Activated effector memory CD4-positive, alpha-beta T cell treated with anti-CD3 and anti-CD28 coated beads, Interleukin-2, amount 50 U/mL, for 16 hours (primary cell): Measurements from ENCODE around the gene ANXA6.
"Not testable (repeated sequence)": the region's sequence is repeated elsewhere in the genome, so short reads cannot be mapped to it uniquely, and the experiment has no call there.

Experiments
- DNase-seq: peaks from one replicate; pipeline ENCODE4 v3.0.0-alpha.2; 2020

ANXA6 gene

DNA sequence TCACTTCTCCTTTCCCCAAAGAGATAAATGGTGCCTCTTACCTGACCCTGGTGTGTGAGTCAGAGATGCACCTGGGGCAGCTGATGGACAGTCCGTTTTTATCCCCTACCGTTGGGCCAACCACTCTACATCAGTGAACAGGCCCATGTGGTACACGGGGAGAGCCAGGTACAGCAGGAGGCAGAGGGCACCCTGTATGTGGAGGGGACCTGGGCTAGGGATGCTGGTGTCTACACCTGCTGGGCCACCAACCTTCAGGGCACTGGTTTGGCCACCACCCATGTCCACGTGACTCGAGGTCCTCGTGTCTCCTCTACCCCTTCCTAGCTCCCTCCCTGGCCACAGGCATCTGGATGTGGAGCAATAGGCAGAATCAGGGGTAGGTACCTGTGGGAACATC, 22.7 kb upstream of the ANXA6 start:
- no peak for DNase-seq

- no peak for DNase-seq
Observed at GRCh38 chr5:151179489-151179840, 21.9 kb upstream of the ANXA6 start.

DNA sequence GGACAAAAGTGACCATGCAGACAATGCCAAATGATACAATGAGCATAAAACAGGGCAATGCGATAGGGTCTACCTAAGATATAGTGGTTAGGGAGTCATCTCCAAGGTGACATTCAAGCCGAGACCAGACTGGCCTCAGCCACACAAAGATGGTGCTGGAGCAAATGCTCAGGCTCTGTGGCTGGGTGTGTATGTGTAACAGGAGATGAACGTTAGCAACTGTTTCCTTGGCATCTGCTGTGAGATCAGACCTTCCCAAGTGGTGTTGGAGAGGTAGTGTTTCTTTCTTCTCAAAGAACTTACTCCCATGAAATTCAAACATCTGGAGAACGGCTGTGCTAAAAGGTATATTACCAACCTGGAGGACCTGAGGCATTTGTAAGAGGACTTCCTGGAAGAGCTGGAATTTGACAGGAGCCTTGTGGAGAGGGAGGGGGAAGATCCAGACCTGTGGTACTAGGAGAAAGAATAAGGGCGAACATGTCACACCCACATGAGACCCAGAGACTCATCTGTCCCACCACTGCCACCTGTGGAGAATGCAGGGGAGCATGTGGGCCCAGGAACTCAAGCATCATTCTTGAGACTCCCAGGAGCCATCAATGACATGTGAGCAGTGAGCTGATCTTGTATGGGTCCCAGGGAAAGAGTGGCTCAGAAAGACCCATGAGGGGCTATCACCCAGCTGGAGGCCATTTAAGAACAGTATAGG, 21.4 kb upstream of the ANXA6 start:
- no peak for DNase-seq

- no peak for DNase-seq
Observed at GRCh38 chr5:151178372-151178771, 20.8 kb upstream of the ANXA6 start.

DNA sequence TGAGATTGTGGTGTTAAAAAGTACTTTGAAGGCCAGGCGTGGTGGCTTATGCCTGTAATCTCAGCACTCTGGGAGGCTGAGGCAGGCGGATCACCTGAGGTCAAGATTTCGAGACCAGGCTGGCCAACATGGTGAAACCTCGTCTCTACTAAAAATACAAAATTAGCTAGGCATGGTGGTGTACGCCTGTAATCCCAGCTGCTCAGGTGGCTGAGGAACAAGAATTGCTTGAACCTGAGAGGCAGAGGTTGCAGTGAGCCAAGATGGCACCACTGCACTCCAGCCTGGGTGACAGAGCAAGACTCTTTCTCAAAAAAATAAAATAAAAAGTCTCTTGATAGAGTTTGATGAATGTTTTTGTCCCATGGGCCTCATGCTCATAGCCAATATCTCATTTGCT, 18.7 kb upstream of the ANXA6 start:
- DNase-seq, result not testable (repeated sequence)

DNA sequence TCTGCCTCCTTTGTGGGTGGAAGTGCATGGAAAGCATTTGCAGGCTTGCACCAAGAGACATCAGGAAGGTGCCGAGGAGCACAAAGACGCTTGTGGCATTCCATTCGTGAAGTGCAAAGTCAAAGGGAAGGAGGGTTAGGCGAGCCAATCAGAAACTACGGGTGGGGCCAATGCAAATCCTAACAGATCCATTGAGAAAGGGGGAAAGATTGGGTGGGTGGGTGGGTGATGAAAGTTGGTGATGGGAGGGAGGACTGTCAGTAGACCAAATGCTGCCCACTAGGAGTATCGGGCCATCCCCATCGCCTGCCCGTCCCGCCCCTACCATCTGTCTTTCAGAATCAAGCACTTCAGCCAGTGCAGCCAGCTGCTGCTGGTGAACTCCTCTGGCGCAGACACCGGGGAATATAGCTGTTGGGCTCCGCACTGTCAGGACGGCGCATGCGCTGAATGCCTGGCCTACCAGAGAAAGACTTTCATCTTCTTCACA, 17.1 kb upstream of the ANXA6 start:
- DNase-seq, result no peak

DNA sequence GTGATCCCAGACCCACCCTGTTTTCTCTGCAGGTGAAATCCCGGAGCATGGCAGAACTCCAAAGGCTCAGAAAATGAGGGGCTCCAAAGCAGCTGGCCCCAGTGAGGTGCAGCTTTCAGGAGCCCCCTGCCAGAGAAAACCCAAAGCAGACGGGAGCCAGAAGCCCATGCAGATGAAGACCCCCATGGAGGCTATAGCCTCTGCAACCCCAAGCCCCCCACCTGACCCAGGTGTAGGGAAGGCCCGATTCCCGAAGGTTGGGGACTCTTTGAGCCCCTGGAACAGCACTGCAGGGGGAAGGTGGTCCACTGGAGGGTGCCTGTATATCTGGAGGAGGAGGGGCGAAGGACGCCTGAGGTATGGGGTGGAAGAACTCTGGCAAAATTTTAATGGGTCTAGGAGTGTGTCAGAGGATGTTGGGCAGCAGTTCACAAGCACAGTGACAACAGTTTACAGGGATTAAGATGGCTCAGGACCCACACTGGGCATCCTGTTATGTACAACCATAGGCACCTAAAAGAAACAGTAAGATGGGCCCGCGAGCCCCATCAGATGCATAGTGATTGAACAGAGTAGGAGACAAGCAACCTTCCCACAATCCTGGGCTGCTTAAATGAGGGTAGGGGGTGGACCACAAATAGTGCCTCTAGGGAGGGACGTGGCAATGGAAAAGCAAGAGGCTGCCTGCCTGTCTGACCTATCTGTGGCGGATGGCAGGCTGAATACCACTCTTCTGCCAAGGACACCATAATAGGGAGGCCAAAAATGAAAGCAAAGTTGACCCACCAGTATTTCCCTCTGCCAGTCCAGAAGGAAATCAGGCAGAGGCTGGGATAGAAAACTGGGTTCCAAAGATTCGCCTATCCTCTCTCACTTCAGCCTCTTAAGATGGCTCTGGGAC, 16.4 kb upstream of the ANXA6 start:
- DNase-seq, result no peak

DNA sequence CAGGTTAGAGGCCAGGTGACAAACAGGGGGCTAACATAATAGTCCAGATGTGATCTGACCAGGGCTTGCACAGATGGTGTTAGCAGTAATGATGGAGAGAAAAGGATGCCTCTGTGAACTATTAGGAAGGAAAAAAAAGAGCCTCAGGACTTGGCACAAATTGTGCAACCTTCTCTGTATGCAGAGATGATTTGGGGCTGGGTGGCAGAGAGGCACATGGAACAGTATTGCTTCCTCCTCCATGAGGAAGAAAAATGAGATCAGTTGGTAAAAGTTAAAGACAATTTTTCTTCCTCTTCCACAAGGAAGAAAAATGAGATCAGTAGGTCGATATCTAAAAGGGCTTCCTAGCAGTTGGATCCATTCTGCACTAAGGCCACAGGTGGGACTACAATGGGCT, 13.9 kb upstream of the ANXA6 start:
- no peak for DNase-seq

- DNase-seq, result no peak
Observed at GRCh38 chr5:151168602-151169344, 11.2 kb upstream of the ANXA6 start.

GRCh38 chr5:151167022-151167421, 9.4 kb upstream of the ANXA6 start:
- DNase-seq, result no peak

DNA sequence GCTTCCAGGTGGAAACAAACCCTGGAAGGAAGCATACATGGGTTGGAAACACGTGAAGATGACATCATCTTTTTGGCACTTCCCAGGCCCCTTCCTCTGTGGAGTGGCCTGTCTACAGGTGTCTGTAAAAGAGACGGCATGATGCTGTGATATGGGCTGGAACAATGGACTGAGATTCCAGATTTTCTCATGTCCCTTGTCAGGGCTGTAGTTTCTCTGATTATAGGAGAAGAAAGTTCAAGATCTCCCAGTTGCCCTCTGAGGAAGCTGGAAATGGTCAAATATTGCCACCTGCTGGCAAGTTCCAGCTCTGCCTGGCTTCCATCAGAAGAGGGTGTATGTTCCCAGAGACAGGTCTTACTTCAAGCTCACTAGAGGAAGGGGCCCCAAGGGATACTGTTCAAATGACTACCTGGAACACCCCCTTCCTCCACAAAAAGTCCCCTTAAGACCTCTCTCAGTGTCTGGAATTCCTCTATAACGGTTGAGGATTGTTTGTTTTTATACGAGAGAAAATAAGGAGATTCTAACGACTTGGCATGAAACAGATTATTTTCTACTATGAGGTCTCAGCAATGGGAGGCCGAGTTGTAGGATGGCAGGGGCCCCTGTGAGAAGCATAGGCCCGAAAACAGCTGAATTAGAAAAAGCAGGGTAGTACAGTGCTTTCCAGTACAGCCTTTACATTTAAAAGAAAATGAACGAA, 7.3 kb upstream of the ANXA6 start:
- DNase-seq, result peak; percentile 92

DNA sequence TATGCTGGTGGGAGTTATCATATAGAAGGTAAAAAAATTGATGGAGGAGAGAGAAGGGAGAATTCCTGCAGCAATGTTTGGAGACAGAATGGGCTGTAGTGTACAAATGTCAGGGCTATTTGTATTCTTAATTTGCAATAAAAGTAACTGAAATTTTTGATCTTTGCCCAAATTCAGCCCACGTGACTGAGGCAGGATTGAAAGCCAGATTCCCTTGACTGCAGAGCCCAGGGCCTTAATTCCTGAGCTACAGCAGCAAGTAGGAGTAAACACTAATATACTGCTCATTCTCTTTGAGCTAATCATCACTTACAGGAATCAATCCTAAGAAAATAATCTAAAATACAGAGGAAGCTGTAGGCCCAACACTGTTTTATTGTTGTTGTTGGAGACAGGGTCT, 5.2 kb upstream of the ANXA6 start:
- DNase-seq, result no peak

GRCh38 chr5:151159649-151160373, 2.2 kb upstream of the ANXA6 start:
- DNase-seq, result no peak

GRCh38 chr5:151158287-151158661, 695 bp upstream of the ANXA6 start:
- peak; percentile 68 for DNase-seq

- DNase-seq, result peak; percentile 71
Observed at GRCh38 chr5:151156507-151157420, 815 bp downstream of the ANXA6 start.

- peak; percentile 69 for DNase-seq
Observed at GRCh38 chr5:151155775-151156506, 1.6 kb downstream of the ANXA6 start.

- DNase-seq, result peak; percentile 88
Observed at GRCh38 chr5:151154931-151155774, 2.4 kb downstream of the ANXA6 start.

GRCh38 chr5:151153766-151154272, 3.8 kb downstream of the ANXA6 start:
- DNase-seq, result peak; percentile 81

GRCh38 chr5:151153300-151153699, 4.3 kb downstream of the ANXA6 start:
- no peak for DNase-seq
